ENCODE results near the gene PDE9A. TPM values are rescaled to one million over a fixed set of nuclear protein-coding genes. Genes with fewer than 3 reads are reported as not detected.
A peak's percentile ranks its signal among the peaks of the same experiment; 100 is the strongest.

The PDE9A gene
- total RNA-seq, 3 donors from 2014 or later: 3.0 to 14.7 (median 10.5) TPM

GRCh38 chr21:42633858-42634257 is 19.6 kb upstream of the PDE9A start:
- no peaks in the 10 kb centered on the region for H3K9me3 ChIP-seq
- no peak for TF ChIP-seq CTCF (IDR thresholded peaks at IDR 0.05)
- TF ChIP-seq POLR2AphosphoS5 (IDR thresholded peaks at IDR 0.05): no peak
- no peak for TF ChIP-seq POLR2A (IDR thresholded peaks at IDR 0.05)
- intact Hi-C loops (cut with DNase I; ENCODE audit: low total_unique reads): no loop called here
- H3K4me3 ChIP-seq: no peak overlapping the region
- no peaks in the 10 kb centered on the region for H3K4me1 ChIP-seq
- DNase-seq (ENCODE audit: low spot score in 2 of 2): peak in 1 of 2 donors; percentile 48
- H3K36me3 ChIP-seq: no peaks in the 10 kb centered on the region
- H3K27ac ChIP-seq: no peak overlapping the region
- H3K27me3 ChIP-seq: no peaks in the 10 kb centered on the region

- Histone ChIP-seq H3K36me3 (no peaks in the 10 kb centered on the region), H3K4me3 (no peak overlapping the region), H3K9me3 (no peaks in the 10 kb centered on the region), H3K27me3 (no peaks in the 10 kb centered on the region), H3K4me1 (peaks cover 0 to 6% of the 10 kb centered on the region in 2 donors), H3K27ac (peak overlapping the region; percentile 44 to 45)
- intact Hi-C loops (cut with DNase I; ENCODE audit: low total_unique reads): no loop called here
- no peak for TF ChIP-seq CTCF (IDR thresholded peaks at IDR 0.05)
- TF ChIP-seq POLR2A (IDR thresholded peaks at IDR 0.05): no peak
- TF ChIP-seq POLR2AphosphoS5 (IDR thresholded peaks at IDR 0.05): no peak
- no peak for DNase-seq (ENCODE audit: low spot score in 2 of 2)
Observed at GRCh38 chr21:42635848-42636519, 17.4 kb upstream of the PDE9A start.

GRCh38 chr21:42636520-42637266 is 16.7 kb upstream of the PDE9A start:
- intact Hi-C loops (cut with DNase I; ENCODE audit: low total_unique reads): no loop called here
- DNase-seq (ENCODE audit: low spot score in 2 of 2): no peak
- peaks cover 0 to 6% of the 10 kb centered on the region in 2 donors for H3K4me1 ChIP-seq
- H3K9me3 ChIP-seq: no peaks in the 10 kb centered on the region
- no peaks in the 10 kb centered on the region for H3K27me3 ChIP-seq
- peak overlapping the region; percentile 44 to 45 for H3K27ac ChIP-seq
- H3K36me3 ChIP-seq: no peaks in the 10 kb centered on the region
- H3K4me3 ChIP-seq: no peak overlapping the region
- no peak for TF ChIP-seq CTCF (IDR thresholded peaks at IDR 0.05)
- TF ChIP-seq POLR2AphosphoS5 (IDR thresholded peaks at IDR 0.05): peak in 1 of 3 donors; percentile 12

GRCh38 chr21:42637267-42638041 is 16.0 kb upstream of the PDE9A start:
- intact Hi-C loops (cut with DNase I; ENCODE audit: low total_unique reads): no loop called here
- Histone ChIP-seq H3K27me3 (no peaks in the 10 kb centered on the region), H3K27ac (no peak overlapping the region), H3K9me3 (no peaks in the 10 kb centered on the region), H3K36me3 (no peaks in the 10 kb centered on the region), H3K4me1 (peaks cover 0 to 6% of the 10 kb centered on the region in 2 donors), H3K4me3 (no peak overlapping the region)
- no peak for DNase-seq (ENCODE audit: low spot score in 2 of 2)
- no peak for TF ChIP-seq CTCF (IDR thresholded peaks at IDR 0.05)
- no peak for TF ChIP-seq POLR2AphosphoS5 (IDR thresholded peaks at IDR 0.05)
- no peak for TF ChIP-seq POLR2A (IDR thresholded peaks at IDR 0.05)

Measured in breast epithelium (tissue), 4 donors.